Astrocyte of the spinal cord (primary cell): ENCODE results near the gene ADAMTS6.
A peak's percentile ranks its signal among the peaks of the same experiment; 100 is the strongest.
"Not testable (repeated sequence)": the region's sequence is repeated elsewhere in the genome, so short reads cannot be mapped to it uniquely, and the experiment has no call there.

Experiments
- DNase-seq: peaks from one replicate; pipeline ENCODE4 v3.0.0; 2011; ENCODE audit warnings: low read depth, low spot score
- H3K4me3 ChIP-seq: 2 replicates; pipeline ENCODE4 v1.5.1; 2011; ENCODE audit warnings: low read depth, mild to moderate bottlenecking, low read length, moderate library complexity
- in situ Hi-C: cut with HindIII; loops from 2 replicates; pipeline ENCODE4 v1.10.0; 2017; ENCODE audit warnings: low sequenced_read_pairs
- TF ChIP-seq, protein P1 (sequence below): IDR thresholded peaks from 2 replicates; pipeline ENCODE4 v1.5.1; 2012; ENCODE audit warnings: low read depth, mild to moderate bottlenecking, low read length, inconsistent platforms

ADAMTS6 gene

DNA sequence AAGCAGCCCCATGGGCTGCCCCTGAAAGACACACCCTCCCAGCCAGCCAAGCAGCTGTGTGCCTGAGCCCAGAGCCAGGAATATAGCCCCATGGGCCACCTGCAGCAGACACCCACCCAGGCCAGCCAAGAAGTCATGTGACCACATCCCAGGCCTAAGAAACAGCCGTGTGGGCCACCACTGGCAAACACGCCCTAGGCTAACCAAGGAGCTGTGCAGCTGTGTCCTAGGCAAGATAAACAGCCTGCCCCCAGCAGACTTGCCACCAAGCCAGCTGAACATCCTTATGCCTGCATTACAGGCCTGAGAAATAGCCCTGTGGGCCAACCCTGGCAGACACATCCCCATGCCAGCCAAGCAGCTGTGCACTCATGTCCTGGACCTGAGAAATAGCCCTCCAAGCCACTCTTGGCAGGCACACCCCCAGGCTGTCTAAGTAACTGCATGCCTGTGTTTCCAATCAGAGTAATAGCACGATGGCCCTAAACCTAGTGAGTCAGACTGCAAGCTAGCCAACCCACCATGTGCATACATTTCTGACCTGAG is 143.0 kb downstream of the ADAMTS6 start:
- no peak overlapping the region for H3K4me3 ChIP-seq
- DNase-seq = peak; percentile 36
- in situ Hi-C loops = no loop called here
- TF ChIP-seq, protein P1, sequence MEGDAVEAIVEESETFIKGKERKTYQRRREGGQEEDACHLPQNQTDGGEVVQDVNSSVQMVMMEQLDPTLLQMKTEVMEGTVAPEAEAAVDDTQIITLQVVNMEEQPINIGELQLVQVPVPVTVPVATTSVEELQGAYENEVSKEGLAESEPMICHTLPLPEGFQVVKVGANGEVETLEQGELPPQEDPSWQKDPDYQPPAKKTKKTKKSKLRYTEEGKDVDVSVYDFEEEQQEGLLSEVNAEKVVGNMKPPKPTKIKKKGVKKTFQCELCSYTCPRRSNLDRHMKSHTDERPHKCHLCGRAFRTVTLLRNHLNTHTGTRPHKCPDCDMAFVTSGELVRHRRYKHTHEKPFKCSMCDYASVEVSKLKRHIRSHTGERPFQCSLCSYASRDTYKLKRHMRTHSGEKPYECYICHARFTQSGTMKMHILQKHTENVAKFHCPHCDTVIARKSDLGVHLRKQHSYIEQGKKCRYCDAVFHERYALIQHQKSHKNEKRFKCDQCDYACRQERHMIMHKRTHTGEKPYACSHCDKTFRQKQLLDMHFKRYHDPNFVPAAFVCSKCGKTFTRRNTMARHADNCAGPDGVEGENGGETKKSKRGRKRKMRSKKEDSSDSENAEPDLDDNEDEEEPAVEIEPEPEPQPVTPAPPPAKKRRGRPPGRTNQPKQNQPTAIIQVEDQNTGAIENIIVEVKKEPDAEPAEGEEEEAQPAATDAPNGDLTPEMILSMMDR = no peak

DNA sequence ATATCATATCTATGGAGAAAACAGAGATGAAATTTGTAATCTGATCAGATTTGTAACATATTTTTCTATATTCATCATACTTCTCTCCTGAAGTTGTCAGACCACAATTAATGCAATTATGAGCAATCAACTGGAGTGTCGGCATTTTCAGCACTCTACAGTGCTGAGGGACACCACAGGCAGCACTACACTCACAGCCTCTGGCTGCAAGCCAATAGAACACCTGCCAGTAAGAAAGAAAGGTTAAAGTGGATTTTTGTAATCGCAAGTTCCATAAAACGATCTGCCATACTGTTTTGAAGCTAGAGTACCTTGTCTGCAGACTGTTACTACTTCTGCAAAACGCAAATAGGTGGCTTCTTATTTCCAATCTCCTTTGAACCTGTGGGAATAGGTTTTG is 147.6 kb downstream of the ADAMTS6 start:
- H3K4me3 ChIP-seq = no peak overlapping the region
- in situ Hi-C loops = no loop called here
- DNase-seq = no peak
- TF ChIP-seq, protein P1 = no peak

DNA sequence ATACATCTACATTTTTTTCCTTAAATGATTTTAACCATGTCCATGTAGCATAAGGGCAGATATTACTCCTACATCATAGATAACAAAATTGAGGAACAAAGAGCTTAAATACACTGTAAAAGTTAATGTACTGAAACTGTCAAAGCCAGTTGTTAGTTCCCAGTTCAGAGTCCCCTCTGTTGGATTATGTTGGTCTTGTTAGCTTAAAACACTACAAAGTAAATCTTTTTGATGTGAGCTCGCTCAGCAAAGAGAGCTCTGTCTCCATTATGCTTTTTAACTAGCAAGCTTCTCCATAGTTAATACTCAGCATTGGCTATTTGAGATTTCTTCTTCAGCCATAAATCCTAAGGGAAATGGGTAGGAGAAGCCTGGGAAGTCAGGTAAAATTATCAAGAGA is 149.1 kb downstream of the ADAMTS6 start:
- TF ChIP-seq, protein P1 = no peak
- in situ Hi-C loops = no loop called here
- no peak for DNase-seq
- H3K4me3 ChIP-seq = no peak overlapping the region

DNA sequence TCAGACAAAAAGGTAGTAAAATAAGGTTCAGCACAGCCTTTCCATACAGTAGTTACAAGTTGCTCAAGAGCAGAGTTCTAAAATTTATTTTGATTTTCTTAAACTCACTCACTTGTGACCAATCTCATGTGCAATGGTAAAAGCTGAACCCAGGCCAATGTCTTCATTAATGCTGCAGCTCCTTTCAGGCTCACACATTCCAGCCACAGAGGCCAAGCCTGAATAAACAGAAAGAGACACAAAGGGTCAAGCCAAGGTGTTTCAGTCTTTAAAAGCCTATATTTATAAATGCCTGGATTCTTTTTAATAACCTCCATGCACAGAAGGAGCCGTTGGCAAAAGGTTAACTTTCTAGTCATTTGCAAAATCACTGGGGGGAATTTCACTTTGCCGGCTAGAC is 152.5 kb downstream of the ADAMTS6 start:
- TF ChIP-seq, protein P1 = no peak
- in situ Hi-C loops = no loop called here
- peak; percentile 36 for DNase-seq
- no peak overlapping the region for H3K4me3 ChIP-seq

GRCh38 chr5:65327582-65327981 is 154.1 kb downstream of the ADAMTS6 start:
- in situ Hi-C loops = no loop called here
- no peak overlapping the region for H3K4me3 ChIP-seq
- DNase-seq = peak; percentile 59
- TF ChIP-seq, protein P1 = no peak

- in situ Hi-C loops = no loop called here
- no peak overlapping the region for H3K4me3 ChIP-seq
- TF ChIP-seq, protein P1 = no peak
- DNase-seq = peak; percentile 43
Measured at GRCh38 chr5:65326922-65327321, 154.8 kb downstream of the ADAMTS6 start.

GRCh38 chr5:65324226-65324625 is 157.5 kb downstream of the ADAMTS6 start:
- TF ChIP-seq, protein P1 = no peak
- in situ Hi-C loops = no loop called here
- H3K4me3 ChIP-seq = no peak overlapping the region
- DNase-seq = no peak

DNA sequence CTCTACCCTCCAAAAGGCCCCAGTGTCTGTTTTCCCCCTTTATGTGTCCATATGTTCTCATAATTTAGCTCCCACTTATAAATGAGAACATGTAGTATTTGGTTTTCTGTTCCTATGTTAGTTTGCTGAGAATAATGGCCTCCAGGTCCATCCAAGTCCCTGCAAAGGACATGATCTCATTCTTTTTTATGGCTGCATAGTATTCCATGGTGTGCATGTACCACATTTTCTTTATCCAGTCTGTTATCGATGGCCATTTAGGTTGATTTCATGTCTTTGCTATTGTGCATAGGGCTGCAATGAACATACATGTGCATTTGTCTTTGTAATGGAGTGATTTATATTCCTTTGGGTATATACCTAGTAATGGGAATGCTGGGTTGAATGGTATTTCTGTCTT is 161.0 kb downstream of the ADAMTS6 start:
- in situ Hi-C loops = not testable (repeated sequence)

More for the DNA sequence above, 161.0 kb downstream of the ADAMTS6 start:
- not testable (repeated sequence) for DNase-seq, H3K4me3 ChIP-seq
